ENCODE results near the gene RHOBTB1. TPM values are rescaled to one million over a fixed set of nuclear protein-coding genes. Genes with fewer than 3 reads are reported as not detected.

Gene RHOBTB1
- total and polyA plus RNA-seq, 4 donors, result 2.7 to 11.8 (median 4.9) TPM

DNA sequence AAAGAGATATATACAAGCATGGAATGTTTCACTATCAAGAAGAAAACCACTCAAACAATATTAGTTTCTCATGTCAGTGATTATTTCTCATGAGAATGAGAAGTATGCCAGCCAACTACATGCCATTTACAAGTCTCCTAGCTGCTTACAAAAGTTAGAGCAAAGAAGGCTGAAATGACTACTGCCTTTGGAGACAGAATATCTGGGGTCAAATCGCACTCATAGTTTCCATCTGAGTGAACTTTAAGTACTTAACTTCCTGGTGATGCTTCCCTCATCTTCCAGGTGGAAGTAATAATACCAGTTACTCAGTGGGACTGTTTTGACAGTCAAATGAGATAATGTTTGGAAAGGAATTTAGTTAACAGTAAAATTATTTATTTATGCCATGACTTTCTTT lies 42.0 kb upstream of the RHOBTB1 start:
- no peak overlapping the region for H3K4me3 ChIP-seq (ENCODE audit: low read depth in 1 of 3, low read length in 3 of 3)
- 82% methylated on average over 1 of the region's 1 CpG for WGBS
- DNase-seq (ENCODE audit: low spot score), result no peak

DNA sequence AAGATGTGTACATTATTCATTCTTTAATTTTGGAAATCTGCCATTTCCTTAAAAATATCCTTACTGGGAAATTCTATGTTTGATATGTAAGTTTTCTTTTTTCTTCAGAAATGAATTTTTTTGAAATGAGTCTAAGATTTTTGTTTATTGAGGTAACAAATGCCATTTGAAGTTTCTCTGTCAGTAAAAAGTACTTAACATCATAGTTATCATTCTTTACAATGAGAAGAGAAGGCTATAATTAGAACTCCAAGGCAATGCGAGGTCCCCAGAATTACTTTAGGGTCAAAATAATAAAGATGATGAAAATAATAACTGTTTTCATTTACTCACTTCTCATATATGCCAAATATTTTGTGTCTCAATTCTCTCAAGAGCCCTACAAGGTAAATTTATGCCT lies 37.0 kb upstream of the RHOBTB1 start:
- H3K4me3 ChIP-seq (ENCODE audit: low read depth in 1 of 3, low read length in 3 of 3), result no peak overlapping the region
- H3K36me3 ChIP-seq (ENCODE audit: control insufficient read depth in 4 of 4, insufficient read depth in 3 of 4, low read depth in 1 of 4, low read length in 3 of 4), result no peaks in the 10 kb centered on the region
- H3K4me1 ChIP-seq (ENCODE audit: control insufficient read depth in 4 of 4, insufficient read depth in 4 of 4, low read length in 3 of 4), result peaks cover 0 to 17% (median 9%) of the 10 kb centered on the region in 4 donors
- WGBS, result 88% methylated on average over 1 of the region's 1 CpG
- no peaks in the 10 kb centered on the region for H3K27me3 ChIP-seq (ENCODE audit: control insufficient read depth in 4 of 4, insufficient read depth in 4 of 4, low read length in 3 of 4)
- TF ChIP-seq, protein P1, sequence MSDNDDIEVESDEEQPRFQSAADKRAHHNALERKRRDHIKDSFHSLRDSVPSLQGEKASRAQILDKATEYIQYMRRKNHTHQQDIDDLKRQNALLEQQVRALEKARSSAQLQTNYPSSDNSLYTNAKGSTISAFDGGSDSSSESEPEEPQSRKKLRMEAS (IDR thresholded peaks at IDR 0.05), result no peak
- no peak for TF ChIP-seq SP1 (IDR thresholded peaks at IDR 0.05)
- no peak for TF ChIP-seq FOXA2 (IDR thresholded peaks at IDR 0.05)
- TF ChIP-seq, protein P2, sequence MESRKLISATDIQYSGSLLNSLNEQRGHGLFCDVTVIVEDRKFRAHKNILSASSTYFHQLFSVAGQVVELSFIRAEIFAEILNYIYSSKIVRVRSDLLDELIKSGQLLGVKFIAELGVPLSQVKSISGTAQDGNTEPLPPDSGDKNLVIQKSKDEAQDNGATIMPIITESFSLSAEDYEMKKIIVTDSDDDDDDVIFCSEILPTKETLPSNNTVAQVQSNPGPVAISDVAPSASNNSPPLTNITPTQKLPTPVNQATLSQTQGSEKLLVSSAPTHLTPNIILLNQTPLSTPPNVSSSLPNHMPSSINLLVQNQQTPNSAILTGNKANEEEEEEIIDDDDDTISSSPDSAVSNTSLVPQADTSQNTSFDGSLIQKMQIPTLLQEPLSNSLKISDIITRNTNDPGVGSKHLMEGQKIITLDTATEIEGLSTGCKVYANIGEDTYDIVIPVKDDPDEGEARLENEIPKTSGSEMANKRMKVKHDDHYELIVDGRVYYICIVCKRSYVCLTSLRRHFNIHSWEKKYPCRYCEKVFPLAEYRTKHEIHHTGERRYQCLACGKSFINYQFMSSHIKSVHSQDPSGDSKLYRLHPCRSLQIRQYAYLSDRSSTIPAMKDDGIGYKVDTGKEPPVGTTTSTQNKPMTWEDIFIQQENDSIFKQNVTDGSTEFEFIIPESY (IDR thresholded peaks at IDR 0.05), result no peak
- TF ChIP-seq FOXA1 (IDR thresholded peaks at IDR 0.05), result no peak
- TF ChIP-seq HNF4A (conservative IDR thresholded peaks at IDR 0.05), result no peak
- TF ChIP-seq JUND (IDR thresholded peaks at IDR 0.05), result no peak
- TF ChIP-seq TAF1 (conservative IDR thresholded peaks at IDR 0.05), result no peak
- TF ChIP-seq, protein P3, sequence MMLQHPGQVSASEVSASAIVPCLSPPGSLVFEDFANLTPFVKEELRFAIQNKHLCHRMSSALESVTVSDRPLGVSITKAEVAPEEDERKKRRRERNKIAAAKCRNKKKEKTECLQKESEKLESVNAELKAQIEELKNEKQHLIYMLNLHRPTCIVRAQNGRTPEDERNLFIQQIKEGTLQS (IDR thresholded peaks at IDR 0.05), result no peak
- TF ChIP-seq NR2F2 (IDR thresholded peaks at IDR 0.05), result no peak
- no peak for TF ChIP-seq RAD21 (IDR thresholded peaks at IDR 0.05)
- TF ChIP-seq HNF4G (IDR thresholded peaks at IDR 0.05), result no peak
- no peak for TF ChIP-seq RXRA (IDR thresholded peaks at IDR 0.05)
- no peak for TF ChIP-seq YY1 (IDR thresholded peaks at IDR 0.05)
- TF ChIP-seq, protein P4, sequence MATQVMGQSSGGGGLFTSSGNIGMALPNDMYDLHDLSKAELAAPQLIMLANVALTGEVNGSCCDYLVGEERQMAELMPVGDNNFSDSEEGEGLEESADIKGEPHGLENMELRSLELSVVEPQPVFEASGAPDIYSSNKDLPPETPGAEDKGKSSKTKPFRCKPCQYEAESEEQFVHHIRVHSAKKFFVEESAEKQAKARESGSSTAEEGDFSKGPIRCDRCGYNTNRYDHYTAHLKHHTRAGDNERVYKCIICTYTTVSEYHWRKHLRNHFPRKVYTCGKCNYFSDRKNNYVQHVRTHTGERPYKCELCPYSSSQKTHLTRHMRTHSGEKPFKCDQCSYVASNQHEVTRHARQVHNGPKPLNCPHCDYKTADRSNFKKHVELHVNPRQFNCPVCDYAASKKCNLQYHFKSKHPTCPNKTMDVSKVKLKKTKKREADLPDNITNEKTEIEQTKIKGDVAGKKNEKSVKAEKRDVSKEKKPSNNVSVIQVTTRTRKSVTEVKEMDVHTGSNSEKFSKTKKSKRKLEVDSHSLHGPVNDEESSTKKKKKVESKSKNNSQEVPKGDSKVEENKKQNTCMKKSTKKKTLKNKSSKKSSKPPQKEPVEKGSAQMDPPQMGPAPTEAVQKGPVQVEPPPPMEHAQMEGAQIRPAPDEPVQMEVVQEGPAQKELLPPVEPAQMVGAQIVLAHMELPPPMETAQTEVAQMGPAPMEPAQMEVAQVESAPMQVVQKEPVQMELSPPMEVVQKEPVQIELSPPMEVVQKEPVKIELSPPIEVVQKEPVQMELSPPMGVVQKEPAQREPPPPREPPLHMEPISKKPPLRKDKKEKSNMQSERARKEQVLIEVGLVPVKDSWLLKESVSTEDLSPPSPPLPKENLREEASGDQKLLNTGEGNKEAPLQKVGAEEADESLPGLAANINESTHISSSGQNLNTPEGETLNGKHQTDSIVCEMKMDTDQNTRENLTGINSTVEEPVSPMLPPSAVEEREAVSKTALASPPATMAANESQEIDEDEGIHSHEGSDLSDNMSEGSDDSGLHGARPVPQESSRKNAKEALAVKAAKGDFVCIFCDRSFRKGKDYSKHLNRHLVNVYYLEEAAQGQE (IDR thresholded peaks at IDR 0.05), result no peak
- TF ChIP-seq, protein P5, sequence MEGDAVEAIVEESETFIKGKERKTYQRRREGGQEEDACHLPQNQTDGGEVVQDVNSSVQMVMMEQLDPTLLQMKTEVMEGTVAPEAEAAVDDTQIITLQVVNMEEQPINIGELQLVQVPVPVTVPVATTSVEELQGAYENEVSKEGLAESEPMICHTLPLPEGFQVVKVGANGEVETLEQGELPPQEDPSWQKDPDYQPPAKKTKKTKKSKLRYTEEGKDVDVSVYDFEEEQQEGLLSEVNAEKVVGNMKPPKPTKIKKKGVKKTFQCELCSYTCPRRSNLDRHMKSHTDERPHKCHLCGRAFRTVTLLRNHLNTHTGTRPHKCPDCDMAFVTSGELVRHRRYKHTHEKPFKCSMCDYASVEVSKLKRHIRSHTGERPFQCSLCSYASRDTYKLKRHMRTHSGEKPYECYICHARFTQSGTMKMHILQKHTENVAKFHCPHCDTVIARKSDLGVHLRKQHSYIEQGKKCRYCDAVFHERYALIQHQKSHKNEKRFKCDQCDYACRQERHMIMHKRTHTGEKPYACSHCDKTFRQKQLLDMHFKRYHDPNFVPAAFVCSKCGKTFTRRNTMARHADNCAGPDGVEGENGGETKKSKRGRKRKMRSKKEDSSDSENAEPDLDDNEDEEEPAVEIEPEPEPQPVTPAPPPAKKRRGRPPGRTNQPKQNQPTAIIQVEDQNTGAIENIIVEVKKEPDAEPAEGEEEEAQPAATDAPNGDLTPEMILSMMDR (IDR thresholded peaks at IDR 0.05; ENCODE audit: low read depth, low read length, missing input control), result no peak
- no peak for TF ChIP-seq EGR1 (IDR thresholded peaks at IDR 0.05; ENCODE audit: low read depth in 2 of 2)
- TF ChIP-seq GABPA (IDR thresholded peaks at IDR 0.05 in 1 of 2, conservative IDR thresholded peaks at IDR 0.05 in 1 of 2), result no peak
- H3K9me3 ChIP-seq (ENCODE audit: control insufficient read depth in 4 of 4, low read length in 3 of 4), result no peaks in the 10 kb centered on the region
- no peak for DNase-seq (ENCODE audit: low spot score)
- no peak overlapping the region for H3K9ac ChIP-seq (ENCODE audit: low read depth in 1 of 2, low read length in 2 of 2)
- no peak overlapping the region for H3K27ac ChIP-seq (ENCODE audit: low read depth in 1 of 2, low read length in 2 of 2)

More for the DNA sequence above, 42.0 kb upstream of the RHOBTB1 start:
- no peaks in the 10 kb centered on the region for H3K9me3 ChIP-seq (ENCODE audit: control insufficient read depth in 4 of 4, low read length in 3 of 4)
- no peak overlapping the region for H3K9ac ChIP-seq (ENCODE audit: low read depth in 1 of 2, low read length in 2 of 2)
- H3K27me3 ChIP-seq (ENCODE audit: control insufficient read depth in 4 of 4, insufficient read depth in 4 of 4, low read length in 3 of 4), result no peaks in the 10 kb centered on the region
- no peaks in the 10 kb centered on the region for H3K36me3 ChIP-seq (ENCODE audit: control insufficient read depth in 4 of 4, insufficient read depth in 3 of 4, low read depth in 1 of 4, low read length in 3 of 4)
- no peak for TF ChIP-seq FOXA2 (IDR thresholded peaks at IDR 0.05)
- TF ChIP-seq RXRA (IDR thresholded peaks at IDR 0.05), result no peak
- no peak for TF ChIP-seq RAD21 (IDR thresholded peaks at IDR 0.05)
- H3K4me1 ChIP-seq (ENCODE audit: control insufficient read depth in 4 of 4, insufficient read depth in 4 of 4, low read length in 3 of 4), result no peaks in the 10 kb centered on the region
- H3K27ac ChIP-seq (ENCODE audit: low read depth in 1 of 2, low read length in 2 of 2), result no peak overlapping the region

Data from liver (tissue), 9 donors.